Heart left ventricle (tissue), 16 donors: ENCODE data around the gene CXCR5. TPM values are rescaled to one million over a fixed set of nuclear protein-coding genes. Genes with fewer than 3 reads are reported as not detected.

Source experiments
- ATAC-seq, 4 donors: fragments of 200-7000 bp; cut with Tn5 transposase; one replicate each; pipeline ENCODE4 v1.9.1; 2020 to 2022; ENCODE audit warnings: moderate library complexity in 4 of 4, mild to moderate bottlenecking in 3 of 4, moderate number of reproducible peaks in 1 of 4
- DNase-seq, 5 donors: peaks; one replicate each; pipeline ENCODE4 v3.0.0-alpha.2; 2020
- H3K27ac ChIP-seq, 12 donors: fragments of 200-600 bp; sonication (generic) in 4 of 12; one replicate each; pipeline versions ENCODE4 v1.5.0 to v1.8.0; 2016 to 2022; ENCODE audit warnings: mild to moderate bottlenecking in 2 of 12
- H3K27me3 ChIP-seq, 9 donors: fragments of 200-600 bp; sonication (generic) in 2 of 9; one replicate each; pipeline versions ENCODE4 v1.5.1 to v1.8.0; 2016 to 2022; ENCODE audit warnings: mild to moderate bottlenecking in 3 of 9
- H3K36me3 ChIP-seq, 9 donors: fragments of 200-600 bp; sonication (generic) in 2 of 9; one replicate each; pipeline versions ENCODE4 v1.5.0 to v1.8.0; 2018 to 2022; ENCODE audit warnings: mild to moderate bottlenecking in 2 of 9
- H3K4me1 ChIP-seq, 12 donors: fragments of 200-600 bp; sonication (generic) in 4 of 12; one replicate each; pipeline versions ENCODE4 v1.5.0 to v1.8.0; 2016 to 2022; ENCODE audit warnings: mild to moderate bottlenecking in 3 of 12
- H3K4me3 ChIP-seq, 12 donors: fragments of 200-600 bp; sonication (generic) in 4 of 12; one replicate each; pipeline versions ENCODE4 v1.5.0 to v1.8.0; 2017 to 2022; ENCODE audit warnings: mild to moderate bottlenecking in 9 of 12, moderate library complexity in 4 of 12
- H3K9me3 ChIP-seq, 12 donors: fragments of 200-600 bp; sonication (generic) in 4 of 12; one replicate each; pipeline versions ENCODE4 v1.5.0 to v1.8.0; 2016 to 2022; ENCODE audit warnings: mild to moderate bottlenecking in 1 of 12
- CTCF ChIP-seq, 12 donors: fragments of 200-600 bp; sonication (generic) in 4 of 12; IDR thresholded peaks; one replicate each; pipeline versions ENCODE4 v1.5.0 to v1.8.0; 2018 to 2022; ENCODE audit warnings: antibody characterized with exemption in 12 of 12, mild to moderate bottlenecking in 5 of 12
- POLR2A ChIP-seq, 2 donors: fragments of 450-650 bp; IDR thresholded peaks; one replicate each; pipeline ENCODE4 v1.6.1; 2017; ENCODE audit warnings: antibody characterized with exemption in 2 of 2, mild to moderate bottlenecking in 2 of 2, moderate library complexity in 2 of 2
- WGBS, 4 donors: extraction: QIAGEN DNeasy Blood & Tissue Kit in 2 of 4; methylation state at CpG; one replicate each; pipeline versions ENCODE4 v1.1.5 to v1.1.7; 2013 to 2018; 5-methylcytosine and 5-hydroxymethylcytosine counted together
- intact Hi-C, 10 donors: fragments of 100-400 bp; cut with DNase I; formaldehyde crosslinking; loops; one replicate each; pipeline versions ENCODE4 v1.11.1 to v1.14.2; 2022
- long read RNA-seq, 3 donors: library from polyadenylated mRNA; unstranded; transcript quantifications; one replicate each; pipeline ENCODE4 v2.0.0, GENCODE V29; 2020 to 2021
- polyA plus RNA-seq, 2 donors: library from polyadenylated mRNA; stranded (reverse); fragments of 200-250 nt; gene quantifications; one replicate each; pipeline ENCODE4 v1.2.3, GENCODE V29; 2013
- total RNA-seq, 9 donors: library from RNA; depleted of rRNA in 2 of 9; stranded (reverse); fragments of >200 nt in 2 of 9; fragmentation: NEBNext Ultra II Directional in 3 of 9; extraction: Animal tissue kit (Norgen Biotek cat#: 25700) in 3 of 9; gene quantifications; one replicate each; pipeline versions ENCODE4 v1.1.0 to v1.2.4, GENCODE V29; 2016 to 2023
- donor health status: ischemic (EF 13 %, LVEDD 7.1; RV severe dilation, severe dysfunction).
- donor health status: healthy with polysubstance abuse.
- donor health status: DM: no; HTN: yes; CAD: no.
- donor health status: DM: no; HTN: no; CAD: no.
- donor health status: ischemic (EF 25% LVEDD 6.9; RV normal size, moderate dysfunction).
- donor health status: ischemic (EF 25% LVEDD 5.7; RV mildly dilated, moderate dysfunction).
- donor health status: healthy.
- donor health status: DM: yes; HTN: yes; CAD: no.
- donor health status: ischemic (EF 35%, LVEDD 5.7; RV mildly dilated, moderate dysfunction).
- donor health status: nonischemic (EF 11% LVEDD 7.7; RV severe dilation, severe dysfunction).
- donor health status: DM: yes; HTN: yes; CAD: no.
- donor health status: PGD.
- donor health status: ischemic (EF 29% LVEDD 5.4; RV normal size, mild dysfunction).
- donor health status: nonischemic (EF 23%, LVEDD 6.1; RV moderate dilation, normal function).

Gene CXCR5, protein sequence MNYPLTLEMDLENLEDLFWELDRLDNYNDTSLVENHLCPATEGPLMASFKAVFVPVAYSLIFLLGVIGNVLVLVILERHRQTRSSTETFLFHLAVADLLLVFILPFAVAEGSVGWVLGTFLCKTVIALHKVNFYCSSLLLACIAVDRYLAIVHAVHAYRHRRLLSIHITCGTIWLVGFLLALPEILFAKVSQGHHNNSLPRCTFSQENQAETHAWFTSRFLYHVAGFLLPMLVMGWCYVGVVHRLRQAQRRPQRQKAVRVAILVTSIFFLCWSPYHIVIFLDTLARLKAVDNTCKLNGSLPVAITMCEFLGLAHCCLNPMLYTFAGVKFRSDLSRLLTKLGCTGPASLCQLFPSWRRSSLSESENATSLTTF
- total RNA-seq (under 1 TPM in 1 of 9 donors, not detected in 8; 0.11 TPM), polyA plus RNA-seq (under 1 TPM; 0.25 to 0.27 TPM)
- long read RNA-seq, donor 1, partial matches to known transcripts = 0 of 4 reads
- long read RNA-seq, donor 1, other reads (novel, unspliced or antisense) = 4 of 4 reads
- long read RNA-seq, donor 2, partial matches to known transcripts = 0 of 2 reads
- long read RNA-seq, donor 2, other reads (novel, unspliced or antisense) = 2 of 2 reads
- long read RNA-seq, donor 3, partial matches to known transcripts = 0 of 2 reads
- long read RNA-seq, donor 3, other reads (novel, unspliced or antisense) = 2 of 2 reads

- no peak for TF ChIP-seq POLR2A (IDR thresholded peaks at IDR 0.05)
- no peak for TF ChIP-seq CTCF (IDR thresholded peaks at IDR 0.05)
- Histone ChIP-seq H3K4me3 (peak within 1 kb of the TSS in 1 of 12 donors; percentile 2), H3K36me3 (no peaks in the 10 kb centered on the region), H3K27me3 (no peaks in the 10 kb centered on the region), H3K9me3 (no peaks in the 10 kb centered on the region), H3K4me1 (peaks cover 0 to 25% (median 12%) of the 10 kb centered on the region in 12 donors), H3K27ac (no peak within 1 kb of the TSS)
- ATAC-seq (no peak), DNase-seq (no peak)
- 70 to 74% (median 72%) methylated on average over 15 to 16 of the region's 16 CpGs for WGBS, 4 donors
- intact Hi-C loops = no loop called here
Observed at GRCh38 chr11:118883368-118884071, at the start of gene CXCR5. Gene CXCR5, plus strand, starts transcription at chr11:118883892. Its CDS starts 50 bp downstream, at chr11:118883942.

DNA sequence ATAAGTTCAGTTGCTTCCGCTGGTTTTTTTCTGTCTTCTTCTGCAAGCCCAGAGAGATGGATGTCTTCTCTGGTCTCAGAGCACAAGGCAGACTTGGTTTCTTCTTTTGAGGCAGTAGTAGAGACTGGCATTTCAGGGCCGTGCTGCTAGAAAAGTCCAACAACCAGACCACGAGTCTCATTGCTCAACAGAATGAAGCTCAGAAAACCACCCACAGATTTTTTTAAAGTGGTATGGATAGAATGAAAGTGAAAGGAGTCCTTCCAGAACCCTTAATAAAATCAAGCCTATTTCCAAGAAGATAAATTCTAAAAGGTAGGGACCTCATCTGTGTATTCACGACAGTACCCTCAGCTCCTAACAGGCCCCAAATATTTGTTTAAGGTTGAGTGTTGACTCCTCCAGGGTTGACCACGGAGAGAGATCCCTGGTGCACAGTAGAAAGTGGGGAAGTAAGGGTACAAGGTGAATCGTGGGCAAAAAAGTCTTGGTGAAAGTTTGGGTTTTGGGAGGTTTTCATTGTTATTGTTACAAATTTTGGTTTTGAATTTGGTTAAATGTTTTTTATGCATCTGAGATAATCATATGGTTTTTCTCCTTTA, 49.2 kb upstream of the CXCR5 start:
- H3K9me3 ChIP-seq = no peaks in the 10 kb centered on the region
- no peaks in the 10 kb centered on the region for H3K36me3 ChIP-seq
- H3K27me3 ChIP-seq = no peaks in the 10 kb centered on the region
- intact Hi-C loops = no loop called here
- H3K27ac ChIP-seq = no peak overlapping the region
- no peak overlapping the region for H3K4me3 ChIP-seq
- peaks cover 0 to 20% (median 0%) of the 10 kb centered on the region in 12 donors for H3K4me1 ChIP-seq
- 74 to 81% (median 78%) methylated on average over 6 of the region's 6 CpGs for WGBS, 4 donors
- ATAC-seq = no peak
- TF ChIP-seq CTCF (IDR thresholded peaks at IDR 0.05) (no peak), POLR2A (IDR thresholded peaks at IDR 0.05) (no peak)
- no peak for DNase-seq

GRCh38 chr11:118837868-118838267, 45.8 kb upstream of the CXCR5 start:
- ATAC-seq = no peak
- intact Hi-C loops = no loop called here
- H3K4me1 ChIP-seq = peaks cover 0 to 24% (median 0%) of the 10 kb centered on the region in 12 donors
- DNase-seq = no peak
- no peak overlapping the region for H3K27ac ChIP-seq
- H3K4me3 ChIP-seq = no peak overlapping the region
- H3K9me3 ChIP-seq = no peaks in the 10 kb centered on the region
- 83 to 89% (median 86%) methylated on average over 8 of the region's 8 CpGs for WGBS, 4 donors
- TF ChIP-seq POLR2A (IDR thresholded peaks at IDR 0.05) (no peak), CTCF (IDR thresholded peaks at IDR 0.05) (no peak)
- H3K27me3 ChIP-seq = no peaks in the 10 kb centered on the region
- no peaks in the 10 kb centered on the region for H3K36me3 ChIP-seq
